SK-N-SH (cell line): ENCODE results near the gene FBLN7. TPM values are rescaled to one million over a fixed set of nuclear protein-coding genes. Genes with fewer than 3 reads are reported as not detected.

Experiments used
- CTCF ChIA-PET: fragments of 300-600, 350-600 bp; formaldehyde crosslinking; extraction: SDS; loops from one replicate; lab custom pipeline; 2021; lab: Yijun Ruan, JAX
- POLR2A ChIA-PET: fragments of 350-600 bp; sonication (Branson Sonifier 250); formaldehyde crosslinking; extraction: SDS; loops from one replicate; lab custom pipeline; 2020; ENCODE audit warnings: antibody characterized with exemption, inconsistent platforms; lab: Yijun Ruan, JAX
- DNase-seq: peaks from one replicate; pipeline ENCODE4 v3.0.0; 2012
- H2AFZ ChIP-seq: fragments of 200-600 bp; sonication (generic); 2 replicates; pipeline ENCODE4 v1.8.1; 2016; ENCODE audit warnings: antibody characterized with exemption, mild to moderate bottlenecking, low read depth
- H3F3A ChIP-seq: fragments of 200-600 bp; sonication (generic); replicated peaks from 2 replicates; pipeline ENCODE3; 2016; ENCODE audit warnings: antibody characterized with exemption, mild to moderate bottlenecking; ENCODE audit not compliant: insufficient read depth
- H3K27ac ChIP-seq, 2 experiments: fragments of 200-500 bp in 1 of 2; fragments of 200-600 bp in 1 of 2; sonication (Bioruptor generic) in 1 of 2; sonication (generic), shearing (Covaris generic) in 1 of 2; 2 replicates each; pipeline versions ENCODE4 v1.5.1 to v1.6.1; 2014 to 2016; ENCODE audit warnings: low read depth in 2 of 2, inconsistent platforms in 1 of 2, low read length in 1 of 2, mild to moderate bottlenecking in 1 of 2, mixed read lengths in 1 of 2
- H3K27me3 ChIP-seq: fragments of 200-600 bp; sonication (generic), shearing (Covaris generic); 2 replicates; pipeline ENCODE4 v1.6.1; 2016; ENCODE audit warnings: mixed run types; ENCODE audit not compliant: insufficient read depth
- H3K36me3 ChIP-seq, 2 experiments: fragments of 200-500 bp in 1 of 2; fragments of 200-600 bp in 1 of 2; sonication (Bioruptor generic) in 1 of 2; sonication (generic) in 1 of 2; replicated peaks in 1 of 2; 2 replicates each; pipeline versions ENCODE3 to v1.5.1; 2014 to 2016; ENCODE audit warnings: low read length in 1 of 2, mild to moderate bottlenecking in 1 of 2; ENCODE audit not compliant: insufficient read depth in 2 of 2, control insufficient read depth in 1 of 2
- H3K4me1 ChIP-seq, 2 experiments: fragments of 200-500 bp in 1 of 2; fragments of 200-600 bp in 1 of 2; sonication (Bioruptor generic) in 1 of 2; sonication (generic), shearing (Covaris generic) in 1 of 2; 2 replicates each; pipeline versions ENCODE4 v1.5.1 to v1.6.1; 2014 to 2016; ENCODE audit warnings: low read depth in 1 of 2, low read length in 1 of 2, mixed run types in 1 of 2; ENCODE audit not compliant: insufficient read depth in 2 of 2, control insufficient read depth in 1 of 2
- H3K4me2 ChIP-seq: fragments of 200-600 bp; sonication (generic), shearing (Covaris generic); 2 replicates; pipeline ENCODE4 v1.6.1; 2017; ENCODE audit warnings: mixed run types
- H3K4me3 ChIP-seq, 2 experiments: fragments of 200-500 bp in 1 of 2; fragments of 200-600 bp in 1 of 2; sonication (Bioruptor generic) in 1 of 2; sonication (generic), shearing (Covaris generic) in 1 of 2; 2 replicates each; pipeline versions ENCODE4 v1.5.1 to v1.8.1; 2014 to 2016; ENCODE audit warnings: low read depth in 2 of 2, inconsistent platforms in 1 of 2, low read length in 1 of 2, mild to moderate bottlenecking in 1 of 2, mixed read lengths in 1 of 2, moderate library complexity in 1 of 2
- H3K79me2 ChIP-seq: fragments of 200-600 bp; sonication (generic); 2 replicates; pipeline ENCODE4 v1.8.1; 2017; ENCODE audit warnings: mild to moderate bottlenecking; ENCODE audit not compliant: insufficient read depth
- H3K9ac ChIP-seq: fragments of 200-600 bp; sonication (generic); 2 replicates; pipeline ENCODE4 v1.6.1; 2017; ENCODE audit warnings: mixed run types
- H3K9me2 ChIP-seq: fragments of 200-600 bp; sonication (generic); 2 replicates; pipeline ENCODE4 v1.6.1; 2017; ENCODE audit warnings: mixed run types
- H3K9me3 ChIP-seq: fragments of 200-600 bp; sonication (generic); 2 replicates; pipeline ENCODE4 v1.6.1; 2017; ENCODE audit warnings: mixed run types, mild to moderate bottlenecking, moderate library complexity
- H4K20me1 ChIP-seq: fragments of 200-600 bp; sonication (generic); 2 replicates; pipeline ENCODE4 v1.6.1; 2017; ENCODE audit warnings: mild to moderate bottlenecking, mixed run types; ENCODE audit not compliant: insufficient read depth
- CTCF ChIP-seq: fragments of 200-600 bp; sonication (generic); IDR thresholded peaks from 2 replicates; pipeline ENCODE4 v1.6.1; 2017; ENCODE audit warnings: antibody characterized with exemption, mild to moderate bottlenecking, moderate library complexity
- EP300 ChIP-seq, 2 experiments: IDR thresholded peaks; 2 replicates each; pipeline versions ENCODE4 v1.4.0 to v1.6.1; 2012; ENCODE audit warnings: borderline replicate concordance in 1 of 2, low read depth in 1 of 2, low read length in 1 of 2
- FOSL2 ChIP-seq: IDR thresholded peaks from 2 replicates; pipeline ENCODE4 v1.4.0; 2012; ENCODE audit warnings: low read depth, mild to moderate bottlenecking, moderate library complexity, borderline replicate concordance
- FOXJ3 ChIP-seq: sonication (generic); formaldehyde crosslinking; IDR thresholded peaks from 2 replicates; pipeline ENCODE4 v1.5.1; 2020; ENCODE audit warnings: mild to moderate bottlenecking, missing genetic modification reagents
- GABPA ChIP-seq: IDR thresholded peaks from 2 replicates; pipeline ENCODE4 v1.4.0; 2012; ENCODE audit warnings: low read depth, mild to moderate bottlenecking
- GATA2 ChIP-seq: sonication (generic); formaldehyde crosslinking; IDR thresholded peaks from 2 replicates; pipeline ENCODE4 v1.5.0; 2020; ENCODE audit warnings: mild to moderate bottlenecking, missing genetic modification reagents
- IRF3 ChIP-seq: fragments of 150-350 bp; IDR thresholded peaks from 2 replicates; pipeline ENCODE4 v1.6.1; 2016; ENCODE audit warnings: mild to moderate bottlenecking, low read depth, low read length
- JUND ChIP-seq: IDR thresholded peaks from 2 replicates; pipeline ENCODE4 v1.4.0; 2012
- MAX ChIP-seq: IDR thresholded peaks from 2 replicates; pipeline ENCODE4 v1.4.0; 2012; ENCODE audit warnings: low read depth
- RCOR1 ChIP-seq: fragments of 150-350 bp; IDR thresholded peaks from 2 replicates; pipeline ENCODE4 v1.6.1; 2017; ENCODE audit warnings: antibody characterized with exemption, low read length
- TAF1 ChIP-seq: IDR thresholded peaks from 2 replicates; pipeline ENCODE4 v1.6.1; 2012; ENCODE audit warnings: low read depth, mild to moderate bottlenecking, low read length, moderate library complexity, borderline replicate concordance
- TCF12 ChIP-seq: IDR thresholded peaks from 2 replicates; pipeline ENCODE4 v1.4.0; 2012
- TEAD4 ChIP-seq: IDR thresholded peaks from 2 replicates; pipeline ENCODE4 v1.4.0; 2012; ENCODE audit warnings: mild to moderate bottlenecking, borderline replicate concordance; ENCODE audit not compliant: insufficient read depth
- USF1 ChIP-seq: IDR thresholded peaks from 2 replicates; pipeline ENCODE4 v1.4.0; 2012; ENCODE audit warnings: low read depth, borderline replicate concordance
- YY1 ChIP-seq: IDR thresholded peaks from 2 replicates; pipeline ENCODE4 v1.4.0; 2012; ENCODE audit warnings: low read depth, mild to moderate bottlenecking
- WGBS: methylation state at CpG from one replicate; pipeline ENCODE4 v1.1.6; 2017; ENCODE audit warnings: low lambda C conversion rate; 5-methylcytosine and 5-hydroxymethylcytosine counted together
- polyA plus RNA-seq, 3 experiments: library from polyadenylated mRNA; depleted of rRNA; stranded (reverse); fragments of >200 nt; gene quantifications; 2 replicates each; pipeline ENCODE4 v1.2.3, GENCODE V29; 2012
- TF ChIP-seq, protein P1 (sequence below): IDR thresholded peaks from 2 replicates; pipeline ENCODE4 v1.4.0; 2012; ENCODE audit warnings: low read depth, borderline replicate concordance
- TF ChIP-seq, protein P2 (sequence below): IDR thresholded peaks from 2 replicates; pipeline ENCODE4; 2012

The FBLN7 gene
- polyA plus RNA-seq, 1 of the 3 experiments (the other 2 are of a cell fraction), result 4.4 TPM

DNA sequence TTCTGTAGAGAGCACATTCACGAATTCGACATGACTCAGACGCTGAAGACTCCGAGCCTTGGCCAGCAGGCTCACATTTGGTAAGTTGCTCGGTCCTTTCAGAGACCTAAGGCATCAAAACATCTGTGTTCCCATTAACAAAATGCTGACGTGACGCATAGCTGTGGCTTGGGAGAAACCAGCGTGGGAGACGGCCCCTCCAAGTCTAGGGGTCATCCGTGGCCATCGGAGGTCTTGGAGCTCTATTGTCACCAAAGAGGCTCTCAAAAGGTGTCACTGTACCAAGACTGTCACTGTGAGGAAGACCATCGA is 14.9 kb downstream of the FBLN7 start (continued):
- TF ChIP-seq, protein P1, sequence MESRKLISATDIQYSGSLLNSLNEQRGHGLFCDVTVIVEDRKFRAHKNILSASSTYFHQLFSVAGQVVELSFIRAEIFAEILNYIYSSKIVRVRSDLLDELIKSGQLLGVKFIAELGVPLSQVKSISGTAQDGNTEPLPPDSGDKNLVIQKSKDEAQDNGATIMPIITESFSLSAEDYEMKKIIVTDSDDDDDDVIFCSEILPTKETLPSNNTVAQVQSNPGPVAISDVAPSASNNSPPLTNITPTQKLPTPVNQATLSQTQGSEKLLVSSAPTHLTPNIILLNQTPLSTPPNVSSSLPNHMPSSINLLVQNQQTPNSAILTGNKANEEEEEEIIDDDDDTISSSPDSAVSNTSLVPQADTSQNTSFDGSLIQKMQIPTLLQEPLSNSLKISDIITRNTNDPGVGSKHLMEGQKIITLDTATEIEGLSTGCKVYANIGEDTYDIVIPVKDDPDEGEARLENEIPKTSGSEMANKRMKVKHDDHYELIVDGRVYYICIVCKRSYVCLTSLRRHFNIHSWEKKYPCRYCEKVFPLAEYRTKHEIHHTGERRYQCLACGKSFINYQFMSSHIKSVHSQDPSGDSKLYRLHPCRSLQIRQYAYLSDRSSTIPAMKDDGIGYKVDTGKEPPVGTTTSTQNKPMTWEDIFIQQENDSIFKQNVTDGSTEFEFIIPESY, result no peak
- no peak for TF ChIP-seq YY1
- no peak for TF ChIP-seq MAX
- TF ChIP-seq EP300 (IDR thresholded peaks at IDR 0.05; ENCODE audit: borderline replicate concordance in 1 of 2, low read depth in 1 of 2, low read length in 1 of 2), result no peak
- TF ChIP-seq GABPA, result no peak

DNA sequence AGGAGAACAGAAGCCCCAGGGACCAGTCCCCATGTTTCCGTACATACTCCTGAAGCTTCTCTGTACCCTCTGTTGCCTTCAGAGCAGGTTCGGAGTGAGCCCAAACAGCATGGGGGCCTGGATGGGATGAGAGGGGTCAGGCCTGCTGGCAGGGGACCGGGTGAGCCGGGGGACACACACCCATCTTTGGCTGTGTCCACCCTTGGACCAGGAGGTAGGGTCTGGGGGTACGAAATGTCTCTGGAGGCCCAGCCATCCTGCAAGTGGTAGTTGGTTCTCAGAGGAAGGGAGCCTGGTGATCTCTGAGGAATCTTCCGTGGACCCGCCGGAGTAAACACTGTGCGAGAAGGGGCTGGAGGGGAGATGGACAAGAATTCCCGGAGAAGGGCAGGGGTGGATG is 15.3 kb downstream of the FBLN7 start:
- WGBS, result 96% methylated on average over 9 of the region's 10 CpGs
- peaks cover 6% of the 10 kb centered on the region in 2 experiments; a peak in 2 of 4 replicates for H3K4me1 ChIP-seq
- H2AFZ ChIP-seq, result no peak overlapping the region
- POLR2A ChIA-PET, result no interaction called here
- H3K4me3 ChIP-seq, result no peak overlapping the region
- peaks cover 3% of the 10 kb centered on the region for H3F3A ChIP-seq
- H3K9me3 ChIP-seq, result no peaks in the 10 kb centered on the region
- no peak for TF ChIP-seq JUND
- TF ChIP-seq EP300 (IDR thresholded peaks at IDR 0.05; ENCODE audit: borderline replicate concordance in 1 of 2, low read depth in 1 of 2, low read length in 1 of 2), result no peak
- no peak for TF ChIP-seq YY1
- TF ChIP-seq, protein P2, sequence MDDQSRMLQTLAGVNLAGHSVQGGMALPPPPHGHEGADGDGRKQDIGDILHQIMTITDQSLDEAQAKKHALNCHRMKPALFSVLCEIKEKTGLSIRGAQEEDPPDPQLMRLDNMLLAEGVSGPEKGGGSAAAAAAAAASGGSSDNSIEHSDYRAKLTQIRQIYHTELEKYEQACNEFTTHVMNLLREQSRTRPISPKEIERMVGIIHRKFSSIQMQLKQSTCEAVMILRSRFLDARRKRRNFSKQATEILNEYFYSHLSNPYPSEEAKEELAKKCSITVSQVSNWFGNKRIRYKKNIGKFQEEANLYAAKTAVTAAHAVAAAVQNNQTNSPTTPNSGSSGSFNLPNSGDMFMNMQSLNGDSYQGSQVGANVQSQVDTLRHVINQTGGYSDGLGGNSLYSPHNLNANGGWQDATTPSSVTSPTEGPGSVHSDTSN, result no peak
- TF ChIP-seq TEAD4, result no peak
- no peak for TF ChIP-seq TAF1
- TF ChIP-seq GATA2, result no peak
- TF ChIP-seq RCOR1, result no peak
- no peak for TF ChIP-seq TCF12
- no peak for TF ChIP-seq IRF3
- no peak for TF ChIP-seq CTCF
- no peak for TF ChIP-seq FOSL2
- no peak for TF ChIP-seq FOXJ3 (CRISPR knock-in tag)
- no peak for TF ChIP-seq USF1
- H4K20me1 ChIP-seq, result no peaks in the 10 kb centered on the region
- CTCF ChIA-PET, result no interaction called here
- no peak for DNase-seq
- no peaks in the 10 kb centered on the region for H3K79me2 ChIP-seq
- H3K4me2 ChIP-seq, result no peak overlapping the region
- no peaks in the 10 kb centered on the region for H3K9me2 ChIP-seq
- no peaks in the 10 kb centered on the region for H3K36me3 ChIP-seq
- no peaks in the 10 kb centered on the region for H3K27me3 ChIP-seq
- H3K27ac ChIP-seq, result no peak overlapping the region
- no peak overlapping the region for H3K9ac ChIP-seq
